GM18951 (cell line): ENCODE data around the gene PDE4D.

ENCODE experiments used
- POLR2A ChIP-seq: IDR thresholded peaks from 4 replicates; pipeline ENCODE4 v1.6.1; 2011; ENCODE audit warnings: mild to moderate bottlenecking; ENCODE audit not compliant: insufficient read length, insufficient read depth; ENCODE audit errors: extremely low read depth
- in situ Hi-C: fragments of 300-500 bp; cut with MboI; formaldehyde crosslinking; loops from one replicate; pipeline ENCODE4 v1.12.0; 2022; ENCODE audit warnings: low sequenced_read_pairs, mixed read lengths, inconsistent platforms; ENCODE audit not compliant: unreplicated experiment

Gene PDE4D

GRCh38 chr5:59864718-59865117 lies 28.8 kb downstream of the PDE4D start:
- TF ChIP-seq POLR2A, result no peak
- in situ Hi-C loops, result no loop called here

DNA sequence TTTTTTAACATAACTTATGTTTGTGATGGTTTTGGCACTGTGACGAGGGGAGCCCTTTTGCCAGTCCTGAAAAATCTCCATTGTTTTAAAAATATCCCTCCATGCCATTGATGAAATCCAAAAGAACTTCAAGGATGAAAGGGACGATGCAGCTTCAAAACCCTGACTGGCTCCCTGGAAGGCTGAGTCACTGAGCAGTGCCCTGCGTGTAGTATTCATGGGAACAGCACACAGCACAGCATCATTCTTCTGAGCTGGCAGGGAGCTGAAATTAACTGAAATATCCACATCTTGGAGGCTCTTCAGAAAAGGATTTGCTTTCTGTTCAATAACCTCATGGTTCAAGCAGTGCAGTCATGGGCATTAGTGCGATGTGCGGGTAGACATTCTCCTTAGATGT lies 29.7 kb downstream of the PDE4D start:
- no peak for TF ChIP-seq POLR2A
- in situ Hi-C loops, result no loop called here

- in situ Hi-C loops, result no loop called here
- TF ChIP-seq POLR2A, result no peak
Observed at GRCh38 chr5:59856358-59856757, 37.2 kb downstream of the PDE4D start.

- in situ Hi-C loops, result no loop called here
- TF ChIP-seq POLR2A, result no peak
Observed at GRCh38 chr5:59850766-59851165, 42.8 kb downstream of the PDE4D start.

DNA sequence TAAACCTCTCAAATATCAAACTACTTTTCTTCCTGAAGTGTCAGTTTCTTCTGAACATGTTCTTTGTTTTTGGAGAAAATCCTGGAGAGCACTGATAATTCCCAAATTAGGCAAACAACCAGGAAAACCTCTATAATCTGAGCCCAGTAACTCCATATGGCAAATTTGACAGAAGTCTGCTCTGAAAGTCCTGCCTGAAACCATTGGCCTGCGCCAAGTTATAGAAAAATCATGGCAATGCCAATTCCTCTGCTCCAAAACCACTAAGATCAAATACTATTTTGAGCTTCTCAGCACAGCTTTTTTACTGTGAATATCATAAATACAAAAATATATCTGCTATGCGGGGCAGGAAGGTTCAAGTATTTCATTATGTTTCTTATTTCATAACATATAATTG lies 45.9 kb downstream of the PDE4D start:
- TF ChIP-seq POLR2A, result no peak
- in situ Hi-C loops, result no loop called here

- TF ChIP-seq POLR2A, result no peak
- in situ Hi-C loops, result no loop called here
Observed at GRCh38 chr5:59845730-59846129, 47.8 kb downstream of the PDE4D start.

- in situ Hi-C loops, result no loop called here
- no peak for TF ChIP-seq POLR2A
Observed at GRCh38 chr5:59843511-59844213, 49.9 kb downstream of the PDE4D start.

DNA sequence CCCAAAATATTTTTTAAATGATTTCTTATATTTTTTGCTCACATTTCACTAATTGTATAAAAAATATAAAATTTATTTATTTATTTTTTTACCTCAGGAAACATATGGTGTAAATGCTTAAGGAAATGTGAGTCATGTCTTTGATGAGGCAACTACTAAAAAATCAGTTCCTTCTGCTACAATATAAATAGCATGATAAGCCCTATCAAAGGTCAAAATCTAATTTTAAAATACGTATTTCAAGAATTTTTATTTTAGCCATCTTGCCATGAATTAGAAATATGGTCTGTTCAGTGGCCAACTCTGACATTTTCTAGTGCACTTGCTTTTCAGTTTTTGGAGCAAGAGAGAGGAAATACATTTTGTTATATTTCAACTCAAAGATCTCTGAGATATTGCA lies 50.5 kb downstream of the PDE4D start:
- no peak for TF ChIP-seq POLR2A
- in situ Hi-C loops, result no loop called here

DNA sequence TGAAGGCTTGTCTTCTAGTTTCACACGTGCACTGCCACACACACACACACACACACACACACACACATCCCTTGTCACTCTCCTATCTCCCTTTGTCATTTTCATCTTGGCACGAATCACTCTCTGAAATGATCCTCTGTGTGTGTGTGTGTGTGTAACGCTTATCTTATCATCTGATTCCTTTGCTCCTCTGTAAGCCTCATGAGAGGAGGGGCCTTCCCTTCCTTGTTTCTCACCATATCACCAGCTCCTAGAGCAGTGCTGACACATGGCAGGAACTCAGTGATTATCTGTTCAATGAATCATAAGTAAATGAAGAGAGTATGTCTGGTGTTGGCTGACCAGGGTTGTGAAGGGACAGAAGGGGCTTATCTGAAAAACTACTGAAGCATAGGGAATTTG lies 53.3 kb downstream of the PDE4D start:
- no peak for TF ChIP-seq POLR2A
- in situ Hi-C loops, result no loop called here

- in situ Hi-C loops, result no loop called here
- no peak for TF ChIP-seq POLR2A
Observed at GRCh38 chr5:59838989-59839388, 54.5 kb downstream of the PDE4D start.

GRCh38 chr5:59838067-59838466 lies 55.5 kb downstream of the PDE4D start:
- in situ Hi-C loops, result no loop called here
- no peak for TF ChIP-seq POLR2A

GRCh38 chr5:59837071-59837470 lies 56.5 kb downstream of the PDE4D start:
- no peak for TF ChIP-seq POLR2A
- in situ Hi-C loops, result no loop called here

- TF ChIP-seq POLR2A, result no peak
Observed at GRCh38 chr5:59835800-59836199, 57.7 kb downstream of the PDE4D start.

DNA sequence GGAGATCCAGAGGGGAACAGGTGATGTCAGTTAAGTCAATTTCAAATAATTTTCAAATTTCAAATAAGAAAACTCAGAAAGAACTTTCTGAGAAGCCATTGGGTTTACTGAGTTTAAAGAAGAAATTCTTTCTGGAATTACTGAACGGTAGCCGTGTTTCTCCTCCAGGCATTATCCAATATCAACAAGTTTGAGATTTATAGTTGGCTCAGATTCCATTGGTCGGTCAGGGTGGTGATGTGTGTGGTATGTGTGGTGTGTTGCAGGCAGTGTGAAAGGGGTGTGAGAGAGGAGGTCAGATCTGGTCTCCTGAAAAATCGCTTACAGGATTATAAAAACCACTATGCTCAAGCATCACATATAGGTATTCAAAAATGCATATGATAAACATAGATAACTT lies 60.1 kb downstream of the PDE4D start:
- TF ChIP-seq POLR2A, result no peak
- in situ Hi-C loops, result no loop called here

More at GRCh38 chr5:59835800-59836199, 57.7 kb downstream of the PDE4D start:
- in situ Hi-C loops, result no loop called here
